Hepatocyte (in vitro differentiated cells): Measurements from ENCODE around the gene CEACAM21. TPM values are rescaled to one million over a fixed set of nuclear protein-coding genes. Genes with fewer than 3 reads are reported as not detected.

Experiments used
- DNase-seq: peaks from one replicate; pipeline ENCODE4 v3.0.0-alpha.2; 2016; ENCODE audit warnings: low spot score
- H2AFZ ChIP-seq: fragments of 200-600 bp; sonication (generic); 2 replicates; pipeline ENCODE4 v1.6.0; 2016; ENCODE audit warnings: antibody characterized with exemption, mild to moderate bottlenecking
- H3K27ac ChIP-seq: fragments of 200-600 bp; sonication (generic); 2 replicates; pipeline ENCODE4 v1.5.1; 2016; ENCODE audit warnings: mild to moderate bottlenecking
- H3K27me3 ChIP-seq: fragments of 200-600 bp; sonication (generic); 2 replicates; pipeline ENCODE4 v1.6.1; 2016
- H3K36me3 ChIP-seq: fragments of 200-600 bp; sonication (generic); replicated peaks from 2 replicates; pipeline ENCODE4 v1.5.1; 2016; ENCODE audit warnings: low read depth; ENCODE audit not compliant: insufficient read depth
- H3K4me1 ChIP-seq: fragments of 200-600 bp; sonication (generic); 2 replicates; pipeline ENCODE4 v1.5.1; 2016; ENCODE audit warnings: mild to moderate bottlenecking, moderate library complexity; ENCODE audit not compliant: insufficient read depth
- H3K4me2 ChIP-seq: fragments of 200-600 bp; sonication (generic); 2 replicates; pipeline ENCODE4 v1.6.0; 2016
- H3K4me3 ChIP-seq: fragments of 200-600 bp; sonication (generic); 2 replicates; pipeline ENCODE4 v1.5.1; 2016; ENCODE audit warnings: mild to moderate bottlenecking
- H3K79me2 ChIP-seq: fragments of 200-600 bp; sonication (generic); 2 replicates; pipeline ENCODE4 v1.6.0; 2017; ENCODE audit warnings: mild to moderate bottlenecking
- H3K9me2 ChIP-seq: fragments of 200-600 bp; sonication (generic); replicated peaks from 2 replicates; pipeline ENCODE4 v1.6.0; 2017; ENCODE audit warnings: mild to moderate bottlenecking; ENCODE audit not compliant: insufficient read depth
- H3K9me3 ChIP-seq: fragments of 200-600 bp; sonication (generic); 2 replicates; pipeline ENCODE4 v1.5.1; 2016; ENCODE audit warnings: low read depth, mild to moderate bottlenecking
- H4K20me1 ChIP-seq: fragments of 200-600 bp; sonication (generic); 2 replicates; pipeline ENCODE4 v1.6.0; 2016; ENCODE audit warnings: mild to moderate bottlenecking; ENCODE audit not compliant: insufficient read depth, poor library complexity, severe bottlenecking
- CTCF ChIP-seq: fragments of 200-600 bp; sonication (generic); IDR thresholded peaks from 2 replicates; pipeline ENCODE4 v1.5.1; 2016; ENCODE audit warnings: antibody characterized with exemption, mild to moderate bottlenecking; ENCODE audit not compliant: poor library complexity
- EZH2 ChIP-seq: fragments of 200-600 bp; sonication (generic); IDR thresholded peaks from 2 replicates; pipeline ENCODE4 v1.6.1; 2016; ENCODE audit warnings: antibody characterized with exemption, mild to moderate bottlenecking, borderline replicate concordance
- EZH2phosphoT487 ChIP-seq: fragments of 200-600 bp; sonication (generic); IDR thresholded peaks from one replicate; pipeline ENCODE4 v1.6.1; 2018; ENCODE audit warnings: antibody characterized with exemption, mild to moderate bottlenecking, low read depth, moderate library complexity; ENCODE audit not compliant: unreplicated experiment, severe bottlenecking
- WGBS: methylation state at CpG from one replicate; pipeline ENCODE4 v1.1.6; 2016; ENCODE audit warnings: low lambda C conversion rate; ENCODE audit errors: missing lambda C conversion rate; 5-methylcytosine and 5-hydroxymethylcytosine counted together
- polyA plus RNA-seq: library from polyadenylated mRNA; unstranded; fragments of >200 nt; fragmentation: Nextera tagmentation; extraction: Ambion mirVana; gene quantifications from 2 replicates; pipeline ENCODE4 v1.2.1, GENCODE V29; 2016
- total RNA-seq: library from RNA; depleted of rRNA; stranded (reverse); fragments of >200 nt; gene quantifications from 2 replicates; pipeline ENCODE4 v1.2.3, GENCODE V29; 2014

CEACAM21 gene
- total and polyA plus RNA-seq, 2 experiments from 2014 or later = 0.33 TPM; not detected in 1

GRCh38 chr19:41535029-41535622, 40.8 kb upstream of the CEACAM21 start:
- Histone ChIP-seq H4K20me1 (no peaks in the 10 kb centered on the region), H3K4me1 (no peaks in the 10 kb centered on the region), H3K4me2 (no peak overlapping the region), H3K9me3 (no peaks in the 10 kb centered on the region), H3K27me3 (no peaks in the 10 kb centered on the region), H3K4me3 (no peak overlapping the region), H2AFZ (no peak overlapping the region), H3K27ac (no peak overlapping the region), H3K36me3 (no peaks in the 10 kb centered on the region), H3K79me2 (no peaks in the 10 kb centered on the region), H3K9me2 (no peaks in the 10 kb centered on the region)
- 86% methylated on average over 4 of the region's 4 CpGs for WGBS
- no peak for DNase-seq
- TF ChIP-seq EZH2phosphoT487 = no peak
- no peak for TF ChIP-seq CTCF
- TF ChIP-seq EZH2 = no peak

GRCh38 chr19:41537789-41538188, 38.2 kb upstream of the CEACAM21 start:
- no peaks in the 10 kb centered on the region for H3K9me3 ChIP-seq
- WGBS = 35% methylated on average over 1 of the region's 1 CpG
- TF ChIP-seq EZH2 (no peak), CTCF (no peak), EZH2phosphoT487 (no peak)
- H3K79me2 ChIP-seq = no peaks in the 10 kb centered on the region
- H3K4me1 ChIP-seq = no peaks in the 10 kb centered on the region
- H3K9me2 ChIP-seq = no peaks in the 10 kb centered on the region
- H4K20me1 ChIP-seq = no peaks in the 10 kb centered on the region
- no peak overlapping the region for H3K27ac ChIP-seq
- no peaks in the 10 kb centered on the region for H3K36me3 ChIP-seq
- H3K4me3 ChIP-seq = no peak overlapping the region
- DNase-seq = no peak
- H3K27me3 ChIP-seq = no peaks in the 10 kb centered on the region
- H3K4me2 ChIP-seq = no peak overlapping the region
- no peak overlapping the region for H2AFZ ChIP-seq

- Histone ChIP-seq H3K36me3 (no peaks in the 10 kb centered on the region), H3K79me2 (no peaks in the 10 kb centered on the region), H3K4me2 (no peak overlapping the region), H3K4me1 (no peaks in the 10 kb centered on the region), H2AFZ (no peak overlapping the region), H4K20me1 (no peaks in the 10 kb centered on the region), H3K27me3 (no peaks in the 10 kb centered on the region), H3K9me3 (no peaks in the 10 kb centered on the region), H3K9me2 (no peaks in the 10 kb centered on the region), H3K27ac (no peak overlapping the region), H3K4me3 (no peak overlapping the region)
- TF ChIP-seq EZH2phosphoT487 = no peak
- TF ChIP-seq CTCF = no peak
- 57% methylated on average over 11 of the region's 11 CpGs for WGBS
- no peak for DNase-seq
These were observed 35.8 kb upstream of the CEACAM21 start for GRCh38 chr19:41540041-41540695.
